ENCODE measurements around the gene FUNDC1. TPM values are rescaled to one million over a fixed set of nuclear protein-coding genes. Genes with fewer than 3 reads are reported as not detected.

Gene FUNDC1
- total and polyA plus RNA-seq, 5 donors: 20.0 to 39.9 (median 23.0) TPM

DNA sequence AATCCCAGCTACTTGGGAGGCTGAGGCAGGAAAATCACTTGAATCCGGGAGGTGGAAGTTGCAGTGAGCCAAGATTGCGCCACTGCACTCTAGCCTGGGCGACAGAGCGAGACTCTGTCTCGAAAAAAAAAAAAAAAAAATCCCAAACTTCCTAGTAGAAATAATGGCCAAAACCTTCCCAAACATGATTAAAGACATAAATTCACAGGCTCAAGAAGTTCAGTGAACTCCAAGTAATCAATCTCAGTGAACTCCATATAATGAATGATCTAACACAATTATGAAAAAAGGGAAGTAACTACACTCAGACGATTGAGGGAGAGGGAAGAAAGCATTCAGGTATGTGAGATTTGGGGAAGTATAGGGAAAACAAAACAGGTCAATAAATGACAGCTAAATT, 6.5 kb downstream of the FUNDC1 start:
- Histone ChIP-seq H3K4me3 (ENCODE audit: low read length) (no peak overlapping the region), H3K27ac (ENCODE audit: low read length) (no peak overlapping the region), H3K27me3 (ENCODE audit: control insufficient read depth, insufficient read depth) (no peaks in the 10 kb centered on the region), H3K9me3 (ENCODE audit: control insufficient read depth, low read length) (no peaks in the 10 kb centered on the region), H3K4me1 (ENCODE audit: control insufficient read depth, insufficient read depth, low read length) (no peaks in the 10 kb centered on the region)
- DNase-seq (no peak), ATAC-seq (no peak)
- 73% methylated on average over 6 of the region's 6 CpGs for WGBS
- intact Hi-C loops (cut with DNase I): no loop called here

DNA sequence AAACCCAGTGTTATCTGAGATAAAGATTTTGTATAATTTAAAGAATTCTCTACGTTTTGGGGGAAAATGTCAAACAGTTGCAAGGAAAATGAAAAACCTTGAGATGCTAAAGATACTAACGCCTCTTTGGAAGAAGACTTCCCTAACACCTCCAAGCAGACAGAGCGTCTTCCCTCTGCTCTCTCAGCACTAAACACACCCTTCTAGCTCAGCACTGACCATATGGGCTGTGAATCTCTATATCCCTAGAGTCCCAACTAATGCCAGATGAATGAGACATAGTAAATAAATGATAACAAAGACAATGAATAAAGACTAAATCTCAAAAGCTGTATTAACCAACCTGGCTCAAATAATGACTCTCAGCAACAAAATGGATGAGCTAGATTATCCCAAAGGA, 13.3 kb downstream of the FUNDC1 start:
- no peaks in the 10 kb centered on the region for H3K27me3 ChIP-seq (ENCODE audit: control insufficient read depth, insufficient read depth)
- no peak for ATAC-seq
- no peak for DNase-seq
- H3K9me3 ChIP-seq (ENCODE audit: control insufficient read depth, low read length): no peaks in the 10 kb centered on the region
- H3K27ac ChIP-seq (ENCODE audit: low read length): no peak overlapping the region
- intact Hi-C loops (cut with DNase I): no loop called here
- 80% methylated on average over 3 of the region's 3 CpGs for WGBS
- H3K4me3 ChIP-seq (ENCODE audit: low read length): no peak overlapping the region
- H3K4me1 ChIP-seq (ENCODE audit: control insufficient read depth, insufficient read depth, low read length): no peaks in the 10 kb centered on the region

DNA sequence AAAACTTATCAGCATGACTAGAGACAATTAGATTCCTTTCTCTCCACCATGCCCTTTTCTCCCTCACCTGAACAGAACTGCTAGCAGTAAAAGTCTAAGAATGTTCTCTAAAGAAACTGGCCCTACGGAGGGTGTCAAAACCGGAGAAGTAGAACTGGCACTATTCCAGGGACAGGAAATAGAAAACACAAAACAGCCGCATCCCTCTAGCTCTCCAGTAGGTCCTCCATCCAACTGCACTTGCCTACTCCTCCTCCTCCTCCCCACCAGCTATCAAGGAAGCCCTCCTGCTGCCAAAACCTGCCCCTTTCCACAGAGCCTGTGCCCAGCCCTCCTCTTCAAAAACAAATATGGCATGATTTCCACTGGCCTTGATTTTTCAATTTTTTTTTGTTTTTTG, 28.4 kb downstream of the FUNDC1 start:
- Histone ChIP-seq H3K27ac (ENCODE audit: low read length) (no peak overlapping the region), H3K27me3 (ENCODE audit: control insufficient read depth, insufficient read depth) (no peaks in the 10 kb centered on the region), H3K4me3 (ENCODE audit: low read length) (no peak overlapping the region), H3K9me3 (ENCODE audit: control insufficient read depth, low read length) (no peaks in the 10 kb centered on the region), H3K4me1 (ENCODE audit: control insufficient read depth, insufficient read depth, low read length) (no peaks in the 10 kb centered on the region)
- no peak for ATAC-seq
- 28% methylated on average over 3 of the region's 3 CpGs for WGBS
- intact Hi-C loops (cut with DNase I): no loop called here
- no peak for DNase-seq

DNA sequence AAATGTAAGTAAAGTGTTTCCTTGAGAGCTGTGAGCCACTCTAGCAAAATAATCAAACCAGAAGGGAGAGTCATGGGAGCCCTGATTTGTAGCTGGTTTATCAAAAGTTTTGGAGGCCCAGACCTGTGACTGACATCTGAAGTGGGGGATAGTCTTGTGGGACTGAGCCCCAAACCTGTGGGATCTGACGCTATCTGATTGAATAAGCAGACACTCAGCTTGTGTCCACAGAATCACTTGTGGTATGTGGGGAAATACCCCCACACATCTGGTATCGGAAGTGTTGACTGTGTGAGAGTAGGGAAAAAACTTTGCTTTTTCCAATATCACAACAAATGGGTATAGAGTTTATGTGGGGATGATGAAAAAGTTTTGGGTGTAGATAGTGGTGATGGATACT, 35.4 kb downstream of the FUNDC1 start:
- H3K9me3 ChIP-seq (ENCODE audit: control insufficient read depth, low read length): no peaks in the 10 kb centered on the region
- H3K27ac ChIP-seq (ENCODE audit: low read length): no peak overlapping the region
- DNase-seq: no peak
- ATAC-seq: no peak
- intact Hi-C loops (cut with DNase I): no loop called here
- no peaks in the 10 kb centered on the region for H3K27me3 ChIP-seq (ENCODE audit: control insufficient read depth, insufficient read depth)
- H3K4me1 ChIP-seq (ENCODE audit: control insufficient read depth, insufficient read depth, low read length): no peaks in the 10 kb centered on the region
- 78% methylated on average over 2 of the region's 2 CpGs for WGBS
- H3K4me3 ChIP-seq (ENCODE audit: low read length): no peak overlapping the region

DNA sequence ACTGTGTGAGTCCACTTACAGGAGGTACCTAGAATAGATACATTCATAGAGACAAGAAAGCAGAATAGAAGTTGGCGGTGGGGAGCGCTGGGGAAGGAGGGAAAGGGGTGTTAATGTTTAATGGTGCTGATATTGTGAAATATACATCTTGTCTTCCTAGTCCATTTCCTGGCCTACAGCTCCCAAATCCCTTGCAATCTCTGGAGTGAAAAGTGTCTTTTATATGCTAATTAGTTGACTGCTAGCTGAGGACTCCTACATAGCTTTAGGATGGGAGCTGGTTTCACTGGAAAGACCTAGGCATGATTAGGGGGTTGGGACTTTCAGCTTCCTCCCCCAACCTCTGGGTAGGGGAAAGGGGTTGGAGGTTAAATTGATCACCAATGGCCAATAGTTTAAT, 36.0 kb downstream of the FUNDC1 start:
- no peak overlapping the region for H3K27ac ChIP-seq (ENCODE audit: low read length)
- H3K9me3 ChIP-seq (ENCODE audit: control insufficient read depth, low read length): no peaks in the 10 kb centered on the region
- H3K4me3 ChIP-seq (ENCODE audit: low read length): no peak overlapping the region
- WGBS: 96% methylated on average over 2 of the region's 2 CpGs
- DNase-seq (no peak), ATAC-seq (no peak)
- no peaks in the 10 kb centered on the region for H3K4me1 ChIP-seq (ENCODE audit: control insufficient read depth, insufficient read depth, low read length)
- no peaks in the 10 kb centered on the region for H3K27me3 ChIP-seq (ENCODE audit: control insufficient read depth, insufficient read depth)
- intact Hi-C loops (cut with DNase I): no loop called here

DNA sequence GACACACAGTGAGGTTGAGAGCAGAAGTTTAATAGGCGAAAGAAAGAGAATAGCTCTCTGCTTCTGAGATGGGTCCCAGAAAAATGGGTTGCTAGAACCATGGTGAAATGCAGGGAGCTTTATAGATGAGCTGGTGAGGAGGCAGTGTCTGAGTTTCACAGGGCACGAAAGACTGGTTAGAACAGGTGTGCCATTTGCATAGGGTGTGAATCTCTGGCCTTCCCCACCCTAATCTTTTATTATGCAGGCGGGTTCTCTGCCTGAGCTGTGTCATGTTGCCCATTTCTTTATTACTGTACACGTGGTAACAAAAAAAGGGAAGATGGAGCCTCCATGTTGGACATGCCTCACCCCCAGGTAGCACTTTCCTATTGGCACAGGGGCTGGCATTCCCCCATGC, 39.1 kb downstream of the FUNDC1 start:
- intact Hi-C loops (cut with DNase I): no loop called here
- DNase-seq (no peak), ATAC-seq (no peak)
- no peak overlapping the region for H3K4me3 ChIP-seq (ENCODE audit: low read length)
- 73% methylated on average over 4 of the region's 4 CpGs for WGBS
- no peaks in the 10 kb centered on the region for H3K27me3 ChIP-seq (ENCODE audit: control insufficient read depth, insufficient read depth)
- H3K4me1 ChIP-seq (ENCODE audit: control insufficient read depth, insufficient read depth, low read length): no peaks in the 10 kb centered on the region
- H3K9me3 ChIP-seq (ENCODE audit: control insufficient read depth, low read length): no peaks in the 10 kb centered on the region
- no peak overlapping the region for H3K27ac ChIP-seq (ENCODE audit: low read length)

DNA sequence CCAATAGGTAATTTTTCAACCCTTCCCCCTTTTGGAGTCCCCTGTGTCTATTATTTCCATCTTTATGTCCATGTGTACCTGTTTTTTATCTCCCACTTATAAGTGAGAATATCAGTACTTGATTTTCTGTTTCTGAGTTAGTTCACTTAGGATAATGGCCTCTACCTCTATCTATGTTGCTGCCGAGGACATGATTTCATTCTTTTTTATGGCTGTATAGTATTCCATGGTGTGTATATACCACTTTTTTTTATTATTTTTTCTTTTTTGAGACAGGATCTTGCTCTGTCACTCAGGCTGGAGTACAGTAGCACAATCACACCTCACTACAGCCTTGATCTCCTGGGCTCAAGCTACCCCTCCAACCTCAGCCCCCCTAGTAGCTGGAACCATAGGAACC, 47.6 kb downstream of the FUNDC1 start:
- DNase-seq (no peak), ATAC-seq (no peak)
- Histone ChIP-seq H3K27ac (ENCODE audit: low read length) (no peak overlapping the region), H3K4me3 (ENCODE audit: low read length) (no peak overlapping the region), H3K27me3 (ENCODE audit: control insufficient read depth, insufficient read depth) (no peaks in the 10 kb centered on the region), H3K4me1 (ENCODE audit: control insufficient read depth, insufficient read depth, low read length) (no peaks in the 10 kb centered on the region), H3K9me3 (ENCODE audit: control insufficient read depth, low read length) (no peaks in the 10 kb centered on the region)
- WGBS: 98% methylated on average over 1 of the region's 1 CpG
- intact Hi-C loops (cut with DNase I): no loop called here

DNA sequence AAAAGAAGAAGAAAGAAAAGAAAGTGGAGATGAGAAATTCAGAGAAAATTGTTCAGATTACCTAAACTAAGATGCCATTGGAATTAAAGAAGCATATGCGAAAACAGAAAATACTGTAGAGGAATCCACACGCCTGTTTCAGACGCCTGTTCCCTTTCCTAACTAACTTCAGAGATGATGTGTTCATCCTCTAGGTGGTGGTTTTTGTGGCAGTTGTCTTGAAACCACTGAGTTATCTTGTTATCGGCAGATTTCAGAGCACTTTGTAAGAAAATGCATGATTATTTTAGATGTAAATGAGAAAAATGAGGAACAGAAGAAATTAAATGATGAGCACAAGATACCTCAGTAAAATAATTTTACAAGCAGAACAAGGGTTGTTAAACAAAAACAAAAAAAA, 48.3 kb downstream of the FUNDC1 start:
- Histone ChIP-seq H3K4me3 (ENCODE audit: low read length) (no peak overlapping the region), H3K9me3 (ENCODE audit: control insufficient read depth, low read length) (no peaks in the 10 kb centered on the region), H3K4me1 (ENCODE audit: control insufficient read depth, insufficient read depth, low read length) (no peaks in the 10 kb centered on the region), H3K27ac (ENCODE audit: low read length) (no peak overlapping the region), H3K27me3 (ENCODE audit: control insufficient read depth, insufficient read depth) (no peaks in the 10 kb centered on the region)
- no peak for ATAC-seq
- intact Hi-C loops (cut with DNase I): no loop called here
- WGBS: 77% methylated on average over 4 of the region's 4 CpGs
- no peak for DNase-seq

DNA sequence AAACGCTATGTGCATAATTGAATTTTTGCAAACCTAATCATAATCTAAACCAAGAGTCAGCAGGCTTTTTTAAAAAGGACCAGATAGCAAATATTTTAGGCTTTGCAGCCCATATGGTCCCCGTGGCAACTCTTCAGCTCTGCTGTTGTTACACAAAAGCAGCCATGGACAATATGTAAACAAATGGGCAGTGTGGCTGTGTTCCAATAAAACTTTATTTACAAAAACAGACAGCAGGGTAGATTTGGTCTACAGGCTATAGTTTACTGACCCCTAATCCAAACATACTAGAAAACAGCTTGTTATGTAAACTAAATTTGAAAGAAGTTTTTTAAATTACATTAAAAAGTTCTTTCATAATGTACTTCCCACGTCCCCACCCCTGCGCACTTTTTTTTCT, 53.1 kb downstream of the FUNDC1 start:
- 80% methylated on average over 4 of the region's 4 CpGs for WGBS

DNA sequence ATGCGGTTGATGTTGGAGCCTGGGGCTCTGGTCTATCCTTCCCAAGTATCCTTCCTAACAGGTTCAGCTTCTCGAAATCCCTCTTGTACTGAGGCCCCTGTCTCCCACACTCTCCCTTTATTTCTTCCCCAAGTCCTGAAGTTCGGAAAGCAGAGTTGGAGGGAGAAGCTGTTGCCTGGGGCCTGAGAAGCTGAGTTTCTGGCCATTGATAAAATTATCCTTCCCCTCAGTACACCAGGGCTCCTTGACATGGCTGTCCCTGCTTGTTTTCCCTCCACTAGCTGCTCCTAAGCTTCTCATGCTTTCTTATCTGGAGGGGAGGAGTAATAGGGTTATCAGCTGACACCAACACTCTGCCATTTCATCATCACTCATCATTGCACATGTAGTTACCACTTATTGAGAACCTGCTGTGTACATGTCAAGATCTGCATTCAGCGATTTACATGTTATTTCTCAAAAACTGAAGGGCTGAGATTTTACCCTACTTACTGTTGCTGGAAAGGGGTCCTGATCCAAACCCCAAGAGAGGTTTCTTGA, 58.0 kb downstream of the FUNDC1 start:
- Histone ChIP-seq H3K4me3 (ENCODE audit: low read length) (no peak overlapping the region), H3K27ac (ENCODE audit: low read length) (no peak overlapping the region), H3K4me1 (ENCODE audit: control insufficient read depth, insufficient read depth, low read length) (no peaks in the 10 kb centered on the region), H3K9me3 (ENCODE audit: control insufficient read depth, low read length) (no peaks in the 10 kb centered on the region), H3K27me3 (ENCODE audit: control insufficient read depth, insufficient read depth) (no peaks in the 10 kb centered on the region)
- intact Hi-C loops (cut with DNase I): no loop called here
- ATAC-seq (no peak), DNase-seq (no peak)
- 88% methylated on average over 4 of the region's 4 CpGs for WGBS

More for the DNA sequence above, 53.1 kb downstream of the FUNDC1 start:
- Histone ChIP-seq H3K9me3 (ENCODE audit: control insufficient read depth, low read length) (no peaks in the 10 kb centered on the region), H3K4me1 (ENCODE audit: control insufficient read depth, insufficient read depth, low read length) (no peaks in the 10 kb centered on the region), H3K27me3 (ENCODE audit: control insufficient read depth, insufficient read depth) (no peaks in the 10 kb centered on the region), H3K27ac (ENCODE audit: low read length) (no peak overlapping the region), H3K4me3 (ENCODE audit: low read length) (no peak overlapping the region)
- intact Hi-C loops (cut with DNase I): no loop called here
- no peak for ATAC-seq
- no peak for DNase-seq

DNA sequence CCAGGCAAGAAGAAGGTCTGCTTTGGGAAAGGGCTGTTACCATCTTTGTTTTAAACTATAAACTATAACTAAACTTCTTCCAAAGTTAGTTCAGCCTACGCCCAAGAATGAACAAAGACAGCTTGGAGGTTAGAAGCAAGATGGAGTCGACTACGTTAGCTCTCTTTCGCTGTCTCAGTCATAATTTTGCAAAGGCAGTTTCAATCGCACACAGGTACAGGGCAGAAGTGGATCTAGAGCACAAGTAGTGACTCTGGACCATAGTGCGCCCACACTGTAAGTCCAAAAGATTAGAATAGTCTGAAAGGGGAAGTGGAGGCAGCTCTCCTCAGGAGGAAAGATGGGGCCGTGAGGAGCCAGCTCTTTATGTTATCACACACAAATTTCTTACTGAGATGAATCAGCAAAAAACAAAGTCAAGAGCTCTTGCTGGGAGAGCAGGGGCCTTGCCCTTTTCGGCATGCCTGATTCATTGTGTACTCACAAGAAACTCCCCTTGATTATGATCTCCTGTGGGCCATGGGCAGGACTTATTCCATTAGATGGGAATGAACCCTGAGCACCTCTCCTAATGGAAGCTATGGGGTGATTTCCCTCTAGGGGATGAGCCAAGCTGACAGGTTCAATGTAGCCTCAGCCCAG, 58.6 kb downstream of the FUNDC1 start:
- H3K27me3 ChIP-seq (ENCODE audit: control insufficient read depth, insufficient read depth): no peaks in the 10 kb centered on the region
- ATAC-seq: no peak

DNA sequence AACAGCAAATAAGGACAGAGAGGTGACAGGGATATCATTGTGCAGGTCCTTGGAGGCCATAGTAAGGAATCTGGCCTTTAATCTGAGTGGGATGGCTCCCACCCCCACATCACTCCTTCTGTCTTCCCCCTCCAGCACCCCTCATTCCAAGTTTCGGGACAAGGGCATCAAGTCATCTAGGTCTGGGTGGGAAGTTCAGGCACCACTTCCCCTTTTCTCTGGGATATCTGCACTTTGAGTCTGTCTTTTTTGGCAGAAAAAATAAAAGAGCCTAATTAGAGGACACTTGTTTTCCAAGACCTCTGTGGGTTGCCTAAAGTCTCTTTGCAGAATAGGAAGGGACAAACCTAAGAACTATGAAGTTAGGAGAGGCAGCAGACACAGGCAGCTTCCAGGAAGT, 60.1 kb downstream of the FUNDC1 start:
- H3K4me3 ChIP-seq (ENCODE audit: low read length): no peak overlapping the region
- no peak for DNase-seq
- intact Hi-C loops (cut with DNase I): no loop called here
- no peaks in the 10 kb centered on the region for H3K27me3 ChIP-seq (ENCODE audit: control insufficient read depth, insufficient read depth)
- H3K4me1 ChIP-seq (ENCODE audit: control insufficient read depth, insufficient read depth, low read length): no peaks in the 10 kb centered on the region
- no peaks in the 10 kb centered on the region for H3K9me3 ChIP-seq (ENCODE audit: control insufficient read depth, low read length)
- H3K27ac ChIP-seq (ENCODE audit: low read length): no peak overlapping the region
- ATAC-seq: no peak
- 89% methylated on average over 1 of the region's 1 CpG for WGBS

More for the DNA sequence above, 58.6 kb downstream of the FUNDC1 start:
- H3K9me3 ChIP-seq (ENCODE audit: control insufficient read depth, low read length): no peaks in the 10 kb centered on the region
- DNase-seq: no peak
- no peak overlapping the region for H3K27ac ChIP-seq (ENCODE audit: low read length)
- 89% methylated on average over 8 of the region's 8 CpGs for WGBS
- H3K4me1 ChIP-seq (ENCODE audit: control insufficient read depth, insufficient read depth, low read length): no peaks in the 10 kb centered on the region
- intact Hi-C loops (cut with DNase I): no loop called here
- no peak overlapping the region for H3K4me3 ChIP-seq (ENCODE audit: low read length)
